HEK293 (cell line): ENCODE results near the gene SCUBE1.
A peak's percentile ranks its signal among the peaks of the same experiment; 100 is the strongest.

Source experiments
- CTCF ChIA-PET: fragments of 350-600 bp; formaldehyde crosslinking; extraction: SDS; loops from one replicate; lab custom pipeline; 2021; ENCODE audit warnings: antibody characterized with exemption; lab: Yijun Ruan, JAX
- POLR2A ChIA-PET: fragments of 300-600 bp; formaldehyde crosslinking; extraction: SDS; loops from one replicate; lab custom pipeline; 2020; ENCODE audit warnings: antibody characterized with exemption, inconsistent platforms; lab: Yijun Ruan, JAX
- H3K27ac ChIP-seq: fragments of 200-500 bp; sonication (Bioruptor generic); 2 replicates; pipeline ENCODE4 v1.5.1; 2014; ENCODE audit warnings: low read depth, low read length, control low read depth, inconsistent platforms; ENCODE audit errors: extremely low read depth
- H3K36me3 ChIP-seq, 2 experiments: fragments of 200-500 bp in 1 of 2; sonication (Bioruptor generic) in 1 of 2; 1 replicate in 1 of 2; 2 replicates in 1 of 2; pipeline ENCODE4 v1.5.1; 2014 to 2017; ENCODE audit warnings: inconsistent platforms in 2 of 2, low read length in 2 of 2; ENCODE audit not compliant: control insufficient read depth in 2 of 2, insufficient read depth in 1 of 2
- H3K4me1 ChIP-seq: fragments of 200-500 bp; sonication (Bioruptor generic); 2 replicates; pipeline ENCODE4 v1.5.1; 2014; ENCODE audit warnings: mild to moderate bottlenecking, low read length, inconsistent platforms; ENCODE audit not compliant: control insufficient read depth, insufficient read depth
- H3K4me3 ChIP-seq: 2 replicates; pipeline ENCODE4 v1.5.1; 2011; ENCODE audit warnings: low read depth, mild to moderate bottlenecking, control low read depth, low read length, moderate library complexity
- H3K9me3 ChIP-seq: fragments of 200-500 bp; sonication (Bioruptor generic); 2 replicates; pipeline ENCODE4 v1.5.1; 2014; ENCODE audit warnings: low read depth, low read length, inconsistent platforms; ENCODE audit not compliant: control insufficient read depth, insufficient read depth
- HOXA7 ChIP-seq: sonication (generic); formaldehyde crosslinking; IDR thresholded peaks from 2 replicates; pipeline ENCODE4 v1.8.1; 2022; ENCODE audit warnings: missing genetic modification reagents, borderline replicate concordance
- TCF7L2 ChIP-seq: IDR thresholded peaks from 2 replicates; pipeline ENCODE4 v1.6.1; 2011; ENCODE audit warnings: low read depth, mild to moderate bottlenecking, inconsistent platforms, low read length, moderate library complexity, borderline replicate concordance
- ZBTB48 ChIP-seq: fragments of 450-650 bp; formaldehyde crosslinking; IDR thresholded peaks from 2 replicates; pipeline ENCODE4 v1.5.1; 2016; ENCODE audit warnings: missing biosample characterization, missing genetic modification characterization
- ZBTB8A ChIP-seq: fragments of 450-650 bp; formaldehyde crosslinking; IDR thresholded peaks from 2 replicates; pipeline ENCODE4 v1.5.1; 2016; ENCODE audit warnings: missing biosample characterization, missing genetic modification characterization
- ZFHX2 ChIP-seq: fragments of 450-650 bp; formaldehyde crosslinking; conservative IDR thresholded peaks from 2 replicates; pipeline ENCODE4 v1.5.1; 2016; ENCODE audit warnings: missing biosample characterization, missing genetic modification characterization
- ZFP37 ChIP-seq: fragments of 450-650 bp; formaldehyde crosslinking; IDR thresholded peaks from 2 replicates; pipeline ENCODE4 v1.5.1; 2016; ENCODE audit warnings: missing biosample characterization, missing genetic modification characterization
- ZNF114 ChIP-seq: fragments of 450-650 bp; formaldehyde crosslinking; IDR thresholded peaks from 2 replicates; pipeline ENCODE4 v1.5.0; 2017; ENCODE audit warnings: missing biosample characterization, missing genetic modification characterization
- ZNF121 ChIP-seq: fragments of 450-650 bp; formaldehyde crosslinking; IDR thresholded peaks from 2 replicates; pipeline ENCODE4 v1.5.1; 2016; ENCODE audit warnings: missing biosample characterization, missing genetic modification characterization
- ZNF16 ChIP-seq: fragments of 450-650 bp; formaldehyde crosslinking; IDR thresholded peaks from 2 replicates; pipeline ENCODE4 v1.5.1; 2016; ENCODE audit warnings: low read depth, missing biosample characterization, missing genetic modification characterization
- ZNF169 ChIP-seq: fragments of 450-650 bp; formaldehyde crosslinking; IDR thresholded peaks from 2 replicates; pipeline ENCODE4 v1.5.1; 2016; ENCODE audit warnings: missing biosample characterization, missing genetic modification characterization
- ZNF175 ChIP-seq: fragments of 450-650 bp; formaldehyde crosslinking; IDR thresholded peaks from 2 replicates; pipeline ENCODE4 v1.5.1; 2016; ENCODE audit warnings: missing biosample characterization, missing genetic modification characterization
- ZNF221 ChIP-seq: fragments of 450-650 bp; formaldehyde crosslinking; IDR thresholded peaks from 2 replicates; pipeline ENCODE4 v1.5.1; 2017; ENCODE audit warnings: missing biosample characterization, missing genetic modification characterization, borderline replicate concordance
- ZNF23 ChIP-seq: fragments of 450-650 bp; formaldehyde crosslinking; IDR thresholded peaks from 2 replicates; pipeline ENCODE4 v1.5.1; 2016; ENCODE audit warnings: missing biosample characterization, missing genetic modification characterization, borderline replicate concordance
- ZNF266 ChIP-seq: fragments of 450-650 bp; formaldehyde crosslinking; IDR thresholded peaks from 2 replicates; pipeline ENCODE4 v1.5.1; 2016; ENCODE audit warnings: missing biosample characterization, missing genetic modification characterization, low read depth
- ZNF335 ChIP-seq: fragments of 450-650 bp; formaldehyde crosslinking; conservative IDR thresholded peaks from 2 replicates; pipeline ENCODE4 v1.5.1; 2016; ENCODE audit warnings: missing biosample characterization, missing genetic modification characterization
- ZNF48 ChIP-seq: fragments of 450-650 bp; formaldehyde crosslinking; IDR thresholded peaks from 2 replicates; pipeline ENCODE4 v1.5.1; 2016; ENCODE audit warnings: missing biosample characterization, missing genetic modification characterization
- ZNF529 ChIP-seq: fragments of 450-650 bp; formaldehyde crosslinking; IDR thresholded peaks from 2 replicates; pipeline ENCODE4 v1.5.1; 2017; ENCODE audit warnings: missing genetic modification characterization, missing biosample characterization; ENCODE audit not compliant: insufficient replicate concordance
- ZNF548 ChIP-seq: fragments of 450-650 bp; formaldehyde crosslinking; IDR thresholded peaks from 2 replicates; pipeline ENCODE4 v1.5.1; 2016; ENCODE audit warnings: missing biosample characterization, missing genetic modification characterization
- ZNF560 ChIP-seq: fragments of 450-650 bp; formaldehyde crosslinking; IDR thresholded peaks from 2 replicates; pipeline ENCODE4 v1.5.1; 2017; ENCODE audit warnings: missing biosample characterization, missing genetic modification characterization, borderline replicate concordance
- ZNF837 ChIP-seq: fragments of 450-650 bp; formaldehyde crosslinking; IDR thresholded peaks from 2 replicates; pipeline ENCODE4 v1.5.1; 2016; ENCODE audit warnings: missing biosample characterization, missing genetic modification characterization
- ZSCAN30 ChIP-seq: fragments of 450-650 bp; IDR thresholded peaks from 2 replicates; pipeline ENCODE4 v1.5.1; 2018; ENCODE audit warnings: missing biosample characterization, mild to moderate bottlenecking, missing genetic modification characterization, moderate library complexity
- TF ChIP-seq, protein P1 (sequence below): fragments of 450-650 bp; formaldehyde crosslinking; IDR thresholded peaks from 2 replicates; pipeline ENCODE4 v1.5.1; 2016; ENCODE audit warnings: missing biosample characterization, missing genetic modification characterization
- TF ChIP-seq, protein P2 (sequence below): fragments of 450-650 bp; formaldehyde crosslinking; IDR thresholded peaks from 2 replicates; pipeline ENCODE4; 2016; ENCODE audit warnings: missing biosample characterization, missing genetic modification characterization

The SCUBE1 gene

DNA sequence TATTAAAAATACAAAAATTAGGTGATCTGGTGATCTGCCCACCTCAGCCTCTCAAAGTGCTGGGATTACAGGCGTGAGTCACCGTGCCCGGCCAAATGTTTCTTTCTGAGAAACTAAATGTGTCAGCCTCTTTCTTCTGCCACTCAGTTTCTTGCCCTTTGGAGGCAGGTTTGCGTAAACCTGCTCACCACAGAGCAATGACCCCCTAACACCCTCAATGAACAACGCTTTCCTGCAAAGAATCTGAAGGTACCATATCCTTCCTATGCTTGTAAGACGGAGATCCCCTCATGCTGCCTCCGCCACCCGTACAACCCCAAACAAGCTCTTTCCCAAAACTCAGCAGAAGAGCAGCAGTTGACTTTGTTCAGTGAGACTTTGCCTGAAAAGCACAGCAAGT, 117.6 kb downstream of the SCUBE1 start:
- no peak overlapping the region for H3K27ac ChIP-seq
- POLR2A ChIA-PET = no interaction called here
- CTCF ChIA-PET = interaction anchor here (0.6 to 2.4 kb wide), 3 partner anchors 38 to 121 kb away, joined by 3 to 13 read pairs (median 5); no protein-coding TSS in a partner anchor

GRCh38 chr22:43222987-43223386, 120.2 kb downstream of the SCUBE1 start:
- TF ChIP-seq ZNF837 (tag by site-specific recombination) = no peak
- no peak for TF ChIP-seq ZBTB8A (tag by site-specific recombination)
- TF ChIP-seq TCF7L2 = no peak
- POLR2A ChIA-PET = interaction anchor here (1.4 kb wide), 1 partner anchor 35 kb away, joined by 4 read pairs; no protein-coding TSS in a partner anchor

More for the DNA sequence above, 117.6 kb downstream of the SCUBE1 start:
- Histone ChIP-seq H3K9me3 (no peaks in the 10 kb centered on the region), H3K36me3 (no peaks in the 10 kb centered on the region), H3K4me3 (no peak overlapping the region), H3K4me1 (no peaks in the 10 kb centered on the region)
- TF ChIP-seq, protein P1, sequence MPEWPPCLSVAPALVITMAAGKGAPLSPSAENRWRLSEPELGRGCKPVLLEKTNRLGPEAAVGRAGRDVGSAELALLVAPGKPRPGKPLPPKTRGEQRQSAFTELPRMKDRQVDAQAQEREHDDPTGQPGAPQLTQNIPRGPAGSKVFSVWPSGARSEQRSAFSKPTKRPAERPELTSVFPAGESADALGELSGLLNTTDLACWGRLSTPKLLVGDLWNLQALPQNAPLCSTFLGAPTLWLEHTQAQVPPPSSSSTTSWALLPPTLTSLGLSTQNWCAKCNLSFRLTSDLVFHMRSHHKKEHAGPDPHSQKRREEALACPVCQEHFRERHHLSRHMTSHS = no peak
- TF ChIP-seq ZNF548 (tag by site-specific recombination) = no peak
- no peak for TF ChIP-seq ZNF560 (tag by site-specific recombination)
- no peak for TF ChIP-seq ZBTB8A (tag by site-specific recombination)
- no peak for TF ChIP-seq ZNF529
- TF ChIP-seq ZNF266 (tag by site-specific recombination) = no peak
- TF ChIP-seq ZNF335 = no peak
- no peak for TF ChIP-seq ZBTB48 (tag by site-specific recombination)
- TF ChIP-seq, protein P2, sequence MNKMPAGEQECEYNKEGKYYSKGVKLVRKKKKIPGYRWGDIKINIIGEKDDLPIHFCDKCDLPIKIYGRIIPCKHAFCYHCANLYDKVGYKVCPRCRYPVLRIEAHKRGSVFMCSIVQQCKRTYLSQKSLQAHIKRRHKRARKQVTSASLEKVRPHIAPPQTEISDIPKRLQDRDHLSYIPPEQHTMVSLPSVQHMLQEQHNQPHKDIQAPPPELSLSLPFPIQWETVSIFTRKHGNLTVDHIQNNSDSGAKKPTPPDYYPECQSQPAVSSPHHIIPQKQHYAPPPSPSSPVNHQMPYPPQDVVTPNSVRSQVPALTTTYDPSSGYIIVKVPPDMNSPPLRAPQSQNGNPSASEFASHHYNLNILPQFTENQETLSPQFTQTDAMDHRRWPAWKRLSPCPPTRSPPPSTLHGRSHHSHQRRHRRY = no peak
- no peak for TF ChIP-seq ZNF23
- TF ChIP-seq ZSCAN30 (tag by site-specific recombination) = no peak
- no peak for TF ChIP-seq HOXA7 (CRISPR knock-in tag)
- no peak for TF ChIP-seq ZNF121
- no peak for TF ChIP-seq ZFP37 (tag by site-specific recombination)
- no peak for TF ChIP-seq ZNF837 (tag by site-specific recombination)
- TF ChIP-seq ZNF48 (tag by site-specific recombination) = no peak
- TF ChIP-seq ZNF175 (tag by site-specific recombination) = no peak
- TF ChIP-seq ZNF16 (tag by site-specific recombination) = no peak

GRCh38 chr22:43222262-43222661, 120.9 kb downstream of the SCUBE1 start:
- H3K4me1 ChIP-seq = no peaks in the 10 kb centered on the region
- no peaks in the 10 kb centered on the region for H3K9me3 ChIP-seq
- ChIA-PET CTCF (interaction anchor here (0.6 to 1.2 kb wide), 4 partner anchors 8 to 47 kb away, joined by 3 read pairs; no protein-coding TSS in a partner anchor), POLR2A (no interaction called here)
- H3K36me3 ChIP-seq = no peaks in the 10 kb centered on the region
- H3K27ac ChIP-seq = no peak overlapping the region
- H3K4me3 ChIP-seq = no peak overlapping the region
- TF ChIP-seq ZFHX2 (tag by site-specific recombination) (0 out of 2 replicates have a peak, but pooled peaks have one; percentile 13), ZNF114 (tag by site-specific recombination) (no peak), ZNF221 (tag by site-specific recombination) (no peak), ZNF169 (tag by site-specific recombination) (no peak)
- TF ChIP-seq, all 188 proteins: peak for 1

More at GRCh38 chr22:43222987-43223386, 120.2 kb downstream of the SCUBE1 start:
- Histone ChIP-seq H3K9me3 (no peaks in the 10 kb centered on the region), H3K36me3 (no peaks in the 10 kb centered on the region), H3K4me3 (no peak overlapping the region), H3K27ac (no peak overlapping the region), H3K4me1 (no peaks in the 10 kb centered on the region)
- CTCF ChIA-PET = interaction anchor here (0.8 kb wide), 1 partner anchor 9 kb away, joined by 3 read pairs; no protein-coding TSS in a partner anchor
